CD8-positive, alpha-beta memory T cell (primary cell): ENCODE data around the gene SPACA7. TPM values are rescaled to one million over a fixed set of nuclear protein-coding genes. Genes with fewer than 3 reads are reported as not detected.
"Not testable (repeated sequence)": the region's sequence is repeated elsewhere in the genome, so short reads cannot be mapped to it uniquely, and the experiment has no call there.

Experiments
- CTCF ChIA-PET: fragments of 350-600 bp; sonication (Branson Sonifier 250); formaldehyde crosslinking; loops from one replicate; lab custom pipeline; 2021; ENCODE audit warnings: antibody characterized with exemption; lab: Charles Lee
- POLR2A ChIA-PET: fragments of 350-600 bp; sonication (Branson Sonifier 250); formaldehyde crosslinking; loops from one replicate; lab custom pipeline; 2021; ENCODE audit warnings: antibody characterized with exemption; lab: Charles Lee
- DNase-seq, 5 donors: peaks; one replicate each; pipeline versions ENCODE4 v3.0.0 to v3.0.0-alpha.2; 2020 to 2022; ENCODE audit warnings: mixed read lengths in 1 of 5
- H3K27ac ChIP-seq: one replicate; pipeline ENCODE4 v1.7.0; 2013; ENCODE audit warnings: low read depth, mild to moderate bottlenecking, low read length, moderate library complexity
- H3K27me3 ChIP-seq: 2 replicates; pipeline ENCODE4 v1.7.0; 2013; ENCODE audit warnings: low read length, mild to moderate bottlenecking; ENCODE audit not compliant: insufficient read depth, poor library complexity, severe bottlenecking
- H3K36me3 ChIP-seq: 2 replicates; pipeline ENCODE4 v1.7.0; 2013; ENCODE audit warnings: mild to moderate bottlenecking, low read length, moderate library complexity; ENCODE audit not compliant: insufficient read depth
- H3K4me1 ChIP-seq: 2 replicates; pipeline ENCODE4 v1.7.0; 2013; ENCODE audit warnings: mild to moderate bottlenecking, low read length, moderate library complexity; ENCODE audit not compliant: insufficient read depth
- H3K4me3 ChIP-seq: 2 replicates; pipeline ENCODE4 v1.7.0; 2013; ENCODE audit warnings: mild to moderate bottlenecking, low read length
- H3K9me3 ChIP-seq: 2 replicates; pipeline ENCODE4 v1.7.0; 2013; ENCODE audit warnings: mild to moderate bottlenecking, low read length
- H3K27ac Mint-ChIP-seq, 8 donors: one replicate each; pipeline ENCODE4 v1.8.0; 2020 to 2021; ENCODE audit warnings: mixed read lengths in 8 of 8, mild to moderate bottlenecking in 6 of 8, inconsistent platforms in 3 of 8, moderate library complexity in 3 of 8
- H3K27me3 Mint-ChIP-seq, 2 donors: one replicate each; pipeline ENCODE4 v1.8.0; 2020 to 2021; ENCODE audit warnings: mixed read lengths in 2 of 2, mild to moderate bottlenecking in 1 of 2, moderate library complexity in 1 of 2
- H3K36me3 Mint-ChIP-seq, 3 donors: one replicate each; pipeline ENCODE4 v1.8.0; 2020 to 2021; ENCODE audit warnings: mixed read lengths in 3 of 3, inconsistent platforms in 1 of 3, mild to moderate bottlenecking in 1 of 3
- H3K4me1 Mint-ChIP-seq, 3 donors: one replicate each; pipeline ENCODE4 v1.8.0; 2020 to 2021; ENCODE audit warnings: mixed read lengths in 3 of 3, inconsistent platforms in 1 of 3, mild to moderate bottlenecking in 1 of 3
- H3K4me3 Mint-ChIP-seq, 7 donors: one replicate each; pipeline ENCODE4 v1.8.0; 2020 to 2021; ENCODE audit warnings: mixed read lengths in 7 of 7, mild to moderate bottlenecking in 6 of 7, moderate library complexity in 4 of 7, inconsistent platforms in 2 of 7
- H3K9me3 Mint-ChIP-seq, 5 donors: one replicate each; pipeline ENCODE4 v1.8.0; 2020 to 2022; ENCODE audit warnings: mixed read lengths in 5 of 5, mild to moderate bottlenecking in 3 of 5, moderate library complexity in 2 of 5, inconsistent platforms in 1 of 5
- polyA plus RNA-seq: library from polyadenylated mRNA; unstranded; fragments of 300-500 nt; fragmentation: Illumina TruSeq; gene quantifications from one replicate; pipeline ENCODE4 v1.2.3, GENCODE V29; 2021
- total RNA-seq, 2 experiments: library from RNA; stranded (reverse); gene quantifications; one replicate each; pipeline ENCODE4 v1.2.3, GENCODE V29; 2021

SPACA7 gene
- total and polyA plus RNA-seq, 3 experiments from 2014 or later: not detected

DNA sequence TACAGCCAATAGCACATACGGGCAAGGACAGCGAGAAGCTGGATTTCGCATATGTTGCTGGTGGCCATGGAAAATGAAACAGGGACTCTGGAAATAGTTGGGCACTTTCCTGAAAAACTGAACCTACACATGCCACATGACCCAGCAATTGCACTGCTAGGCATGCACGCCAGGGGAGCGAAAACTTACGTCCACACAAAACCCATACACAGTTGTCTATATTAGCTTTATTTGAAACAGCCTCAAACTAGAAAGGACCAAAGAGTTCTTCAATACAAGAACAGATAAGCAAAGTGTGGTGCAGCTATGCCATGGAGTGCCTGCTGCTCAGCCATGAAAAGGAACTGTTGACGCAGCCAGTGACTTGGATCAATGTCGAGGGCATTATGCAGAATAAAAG is 7.3 kb upstream of the SPACA7 start:
- Mint-ChIP-seq H3K36me3 (no peaks in the 10 kb centered on the region), H3K4me1 (no peaks in the 10 kb centered on the region), H3K9me3 (peaks cover 4 to 17% (median 10%) of the 10 kb centered on the region in 5 donors), H3K27me3 (peaks cover 4 to 10% of the 10 kb centered on the region in 2 donors), H3K27ac (no peak overlapping the region), H3K4me3 (no peak overlapping the region)
- H3K36me3 ChIP-seq: no peaks in the 10 kb centered on the region
- ChIA-PET CTCF (no interaction called here), POLR2A (no interaction called here)
- DNase-seq: no peak
- H3K27me3 ChIP-seq: peaks cover 3% of the 10 kb centered on the region
- H3K4me1 ChIP-seq: no peaks in the 10 kb centered on the region
- H3K4me3 ChIP-seq: no peak overlapping the region
- no peak overlapping the region for H3K27ac ChIP-seq
- no peaks in the 10 kb centered on the region for H3K9me3 ChIP-seq

DNA sequence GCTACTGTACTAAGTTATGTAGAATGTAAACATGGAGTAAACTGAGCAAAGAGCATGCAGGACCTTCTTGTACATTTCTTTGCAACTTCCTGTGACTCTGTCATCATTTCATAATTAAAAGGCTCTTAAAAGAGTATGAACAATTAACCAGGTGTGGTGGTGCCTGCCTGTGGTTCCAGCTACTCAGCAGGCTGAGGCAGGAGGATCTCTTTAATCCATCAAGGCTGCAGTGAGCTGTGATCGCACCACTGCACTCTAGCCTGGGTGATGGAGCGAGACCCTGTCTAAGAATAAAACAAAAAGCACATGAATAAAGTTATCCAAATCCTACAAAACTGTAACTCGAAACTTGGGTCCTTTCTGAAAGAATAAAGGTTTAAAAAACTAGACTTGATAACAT is 5.8 kb upstream of the SPACA7 start:
- DNase-seq: no peak
- Histone ChIP-seq H3K27ac (no peak overlapping the region), H3K4me3 (no peak overlapping the region), H3K27me3 (peaks cover 3% of the 10 kb centered on the region), H3K4me1 (no peaks in the 10 kb centered on the region), H3K36me3 (no peaks in the 10 kb centered on the region), H3K9me3 (no peaks in the 10 kb centered on the region)
- POLR2A ChIA-PET: no interaction called here
- H3K27me3 Mint-ChIP-seq: peaks cover 6 to 9% of the 10 kb centered on the region in 2 donors
- CTCF ChIA-PET: no interaction called here
- H3K27ac Mint-ChIP-seq: no peak overlapping the region
- H3K36me3 Mint-ChIP-seq: no peaks in the 10 kb centered on the region
- H3K4me3 Mint-ChIP-seq: no peak overlapping the region
- no peaks in the 10 kb centered on the region for H3K4me1 Mint-ChIP-seq
- peaks cover 4 to 19% (median 10%) of the 10 kb centered on the region in 5 donors for H3K9me3 Mint-ChIP-seq

DNA sequence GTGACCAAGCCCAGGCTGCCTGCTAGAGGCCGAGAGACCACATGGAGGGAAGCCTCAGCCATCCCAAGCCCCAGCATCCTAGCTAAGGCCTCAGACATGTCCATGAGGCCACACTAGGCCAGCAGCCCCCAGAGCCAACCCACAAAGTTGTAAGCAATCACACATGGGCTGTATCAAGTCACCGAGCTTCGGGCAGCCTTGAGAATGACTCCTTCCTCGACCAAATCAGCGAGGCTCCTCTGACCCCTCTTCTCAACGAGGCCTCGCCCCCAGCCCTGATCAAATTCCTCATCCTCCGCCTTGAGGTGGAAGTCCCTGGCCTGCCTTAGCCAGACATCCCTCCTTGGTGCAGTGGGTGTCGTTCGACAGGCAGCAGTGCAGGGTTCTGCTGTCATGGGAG is 1.9 kb upstream of the SPACA7 start:
- Histone ChIP-seq H3K9me3 (no peaks in the 10 kb centered on the region), H3K27ac (no peak overlapping the region), H3K36me3 (no peaks in the 10 kb centered on the region), H3K4me1 (no peaks in the 10 kb centered on the region), H3K27me3 (peaks cover 3% of the 10 kb centered on the region), H3K4me3 (no peak overlapping the region)
- H3K36me3 Mint-ChIP-seq: no peaks in the 10 kb centered on the region
- H3K4me3 Mint-ChIP-seq: no peak overlapping the region
- H3K27me3 Mint-ChIP-seq: peaks cover 13 to 21% of the 10 kb centered on the region in 2 donors
- ChIA-PET POLR2A (no interaction called here), CTCF (no interaction called here)
- H3K4me1 Mint-ChIP-seq: no peaks in the 10 kb centered on the region
- H3K27ac Mint-ChIP-seq: no peak overlapping the region
- DNase-seq: no peak
- H3K9me3 Mint-ChIP-seq: peaks cover 0 to 2% (median 0%) of the 10 kb centered on the region in 5 donors

DNA sequence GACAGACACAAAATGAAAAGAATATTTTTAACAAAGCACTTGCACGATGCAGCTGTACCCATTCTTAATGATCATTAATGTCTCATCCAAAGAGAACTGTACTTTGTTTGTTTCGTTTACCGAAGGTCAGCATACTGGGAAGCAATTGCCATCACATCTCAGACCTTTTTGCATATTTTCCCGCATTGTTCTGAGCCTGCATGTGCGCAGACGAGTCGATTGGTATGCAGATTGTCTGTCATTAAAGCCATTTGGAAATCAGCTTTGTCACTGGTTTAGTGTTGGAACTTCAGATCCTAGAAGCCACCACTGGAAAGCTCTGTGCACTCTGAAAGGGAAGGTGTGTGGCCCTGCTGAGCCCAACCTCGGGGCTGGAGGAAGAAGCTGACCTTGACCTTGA is 15.6 kb downstream of the SPACA7 start:
- H3K9me3 Mint-ChIP-seq: no peaks in the 10 kb centered on the region
- Histone ChIP-seq H3K9me3 (no peaks in the 10 kb centered on the region), H3K4me1 (no peaks in the 10 kb centered on the region), H3K36me3 (no peaks in the 10 kb centered on the region), H3K27me3 (no peaks in the 10 kb centered on the region), H3K4me3 (no peak overlapping the region), H3K27ac (no peak overlapping the region)
- ChIA-PET CTCF (no interaction called here), POLR2A (no interaction called here)
- peaks cover 5 to 6% of the 10 kb centered on the region in 2 donors for H3K27me3 Mint-ChIP-seq
- H3K4me3 Mint-ChIP-seq: no peak overlapping the region
- DNase-seq: no peak
- H3K36me3 Mint-ChIP-seq: no peaks in the 10 kb centered on the region
- H3K4me1 Mint-ChIP-seq: no peaks in the 10 kb centered on the region
- H3K27ac Mint-ChIP-seq: no peak overlapping the region

DNA sequence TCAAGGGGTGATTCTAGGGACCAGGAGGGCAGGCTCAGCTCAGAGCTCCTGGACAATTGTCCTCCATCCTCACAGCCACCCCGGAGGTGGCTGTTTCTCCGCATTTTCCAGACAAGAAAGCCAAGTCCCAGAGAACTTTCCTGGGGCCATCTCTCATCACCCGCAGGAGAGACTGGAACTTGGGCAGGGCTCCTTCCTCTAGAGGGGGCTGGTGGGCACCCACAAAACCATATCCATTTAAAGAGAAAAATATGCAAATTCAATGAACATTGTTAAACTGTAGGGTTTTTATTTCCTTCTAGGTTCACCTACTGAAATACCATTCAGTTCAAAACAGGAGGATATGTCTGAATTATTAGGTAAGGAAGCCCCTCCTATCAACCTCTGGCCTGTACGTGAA is 16.6 kb downstream of the SPACA7 start:
- ChIA-PET POLR2A (no interaction called here), CTCF (no interaction called here)
- H3K4me1 Mint-ChIP-seq: no peaks in the 10 kb centered on the region
- no peak overlapping the region for H3K27ac Mint-ChIP-seq
- peaks cover 3 to 6% of the 10 kb centered on the region in 2 donors for H3K27me3 Mint-ChIP-seq
- Histone ChIP-seq H3K27me3 (no peaks in the 10 kb centered on the region), H3K9me3 (no peaks in the 10 kb centered on the region), H3K36me3 (no peaks in the 10 kb centered on the region), H3K4me3 (no peak overlapping the region), H3K4me1 (no peaks in the 10 kb centered on the region), H3K27ac (no peak overlapping the region)
- no peak overlapping the region for H3K4me3 Mint-ChIP-seq
- no peaks in the 10 kb centered on the region for H3K36me3 Mint-ChIP-seq
- no peak for DNase-seq
- no peaks in the 10 kb centered on the region for H3K9me3 Mint-ChIP-seq

DNA sequence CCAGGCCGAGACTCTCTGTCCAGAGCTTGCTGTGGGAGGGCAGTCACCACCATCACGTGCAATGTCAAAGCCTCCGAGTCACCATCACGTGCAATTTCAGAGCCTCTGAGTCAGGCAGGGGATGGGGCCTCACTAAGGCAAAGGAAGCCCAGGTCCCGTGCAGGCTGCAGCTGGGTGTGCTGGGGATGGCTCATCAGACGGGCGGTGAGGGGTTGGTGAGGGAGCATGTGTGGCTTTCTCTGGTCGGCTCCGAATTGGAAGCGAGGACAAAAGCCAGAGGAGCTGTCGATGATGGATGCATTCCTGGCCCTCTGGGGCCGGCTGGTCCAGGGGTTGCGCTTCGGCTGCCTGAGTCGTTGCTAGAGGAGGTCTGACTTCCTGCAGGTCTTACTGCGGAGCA is 18.9 kb downstream of the SPACA7 start:
- H3K27ac Mint-ChIP-seq, H3K36me3 Mint-ChIP-seq, H3K27me3 Mint-ChIP-seq, CTCF ChIA-PET, H3K4me3 Mint-ChIP-seq, H3K9me3 Mint-ChIP-seq, H3K4me1 ChIP-seq, H3K9me3 ChIP-seq, H3K4me1 Mint-ChIP-seq, H3K27me3 ChIP-seq, POLR2A ChIA-PET, H3K36me3 ChIP-seq, H3K27ac ChIP-seq, DNase-seq, H3K4me3 ChIP-seq: not testable (repeated sequence)

DNA sequence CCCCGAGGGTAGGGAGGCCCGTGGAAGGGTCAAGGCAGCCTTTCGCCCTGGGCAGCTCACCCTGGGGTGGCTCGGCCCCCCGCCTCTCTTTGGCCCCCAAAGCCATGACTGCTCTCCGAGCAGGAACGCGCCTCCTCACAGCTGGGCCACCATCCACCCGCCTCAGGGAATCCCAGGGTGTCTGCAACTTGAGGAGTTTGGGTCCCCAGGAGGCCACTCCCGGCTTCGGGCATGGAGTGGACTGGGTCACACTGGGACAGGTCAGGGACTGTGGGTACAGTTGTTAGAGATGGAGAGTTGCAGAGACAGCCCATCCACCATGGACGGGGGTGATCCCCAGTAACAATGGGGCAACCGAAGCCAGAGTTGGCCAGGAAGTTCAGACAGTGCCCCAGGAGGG is 19.8 kb downstream of the SPACA7 start:
- CTCF ChIA-PET: not testable (repeated sequence)

DNA sequence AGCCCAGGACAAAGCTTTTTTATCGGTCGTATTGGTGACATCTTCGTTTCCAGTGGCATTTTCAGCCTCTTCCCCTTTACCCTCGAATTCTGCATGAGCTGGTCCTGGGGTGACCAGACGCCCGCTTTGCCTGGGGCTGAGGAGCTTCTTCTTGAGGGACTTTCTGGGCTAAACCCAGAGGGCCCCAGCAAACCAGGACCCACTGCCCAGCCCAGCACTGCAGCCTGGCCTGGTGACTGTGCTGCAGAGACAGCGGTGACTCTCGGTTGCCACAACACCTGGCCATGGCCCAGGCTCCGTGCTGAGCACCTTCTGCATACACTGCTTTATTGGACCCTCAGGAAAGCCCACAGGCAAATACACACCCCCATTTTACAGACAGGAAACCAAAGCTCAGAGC is 21.0 kb downstream of the SPACA7 start:
- Mint-ChIP-seq H3K36me3 (no peaks in the 10 kb centered on the region), H3K27ac (no peak overlapping the region), H3K4me1 (no peaks in the 10 kb centered on the region), H3K27me3 (peaks cover 0 to 5% of the 10 kb centered on the region in 2 donors), H3K9me3 (peaks cover 0 to 3% (median 0%) of the 10 kb centered on the region in 5 donors), H3K4me3 (no peak overlapping the region)
- DNase-seq: no peak
- H3K4me3 ChIP-seq: no peak overlapping the region
- H3K27ac ChIP-seq: no peak overlapping the region
- H3K36me3 ChIP-seq: no peaks in the 10 kb centered on the region
- no peaks in the 10 kb centered on the region for H3K9me3 ChIP-seq
- no peaks in the 10 kb centered on the region for H3K27me3 ChIP-seq
- H3K4me1 ChIP-seq: no peaks in the 10 kb centered on the region
- CTCF ChIA-PET: no interaction called here
- POLR2A ChIA-PET: no interaction called here

More for the DNA sequence above, 19.8 kb downstream of the SPACA7 start:
- H3K36me3 ChIP-seq, H3K4me3 Mint-ChIP-seq, H3K9me3 Mint-ChIP-seq, H3K27me3 ChIP-seq, H3K9me3 ChIP-seq, H3K4me1 ChIP-seq, H3K4me1 Mint-ChIP-seq, H3K27ac Mint-ChIP-seq, DNase-seq, H3K4me3 ChIP-seq, H3K27me3 Mint-ChIP-seq, H3K36me3 Mint-ChIP-seq, POLR2A ChIA-PET, H3K27ac ChIP-seq: not testable (repeated sequence)

DNA sequence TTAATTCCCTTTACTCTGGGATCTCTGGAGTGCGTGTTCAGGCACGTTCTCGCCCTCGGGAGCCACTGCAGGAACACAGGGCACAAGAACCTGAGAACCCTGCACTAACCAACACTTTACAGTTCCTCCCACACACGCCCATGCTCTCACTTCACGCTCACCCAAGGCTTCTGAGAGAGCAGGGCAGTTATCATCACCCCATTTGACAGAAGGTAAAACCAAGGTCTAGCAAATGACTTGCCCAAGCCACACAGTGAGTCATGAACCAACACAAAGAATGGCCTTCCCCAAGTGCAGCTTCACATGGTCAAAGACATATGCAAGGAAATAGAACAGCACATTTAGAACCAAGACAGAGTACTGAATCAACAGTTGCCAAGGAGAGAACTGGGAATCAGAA is 22.2 kb downstream of the SPACA7 start:
- H3K4me3 Mint-ChIP-seq, H3K9me3 ChIP-seq, H3K36me3 ChIP-seq, H3K27ac Mint-ChIP-seq, DNase-seq, H3K4me1 ChIP-seq, H3K4me3 ChIP-seq, CTCF ChIA-PET, H3K27me3 Mint-ChIP-seq, H3K27me3 ChIP-seq, H3K4me1 Mint-ChIP-seq, H3K9me3 Mint-ChIP-seq, H3K36me3 Mint-ChIP-seq, POLR2A ChIA-PET, H3K27ac ChIP-seq: not testable (repeated sequence)
